GM12878 (cell line): ENCODE data around the gene ORAI3.

Source experiments
- BMI1 ChIP-seq: fragments of 450-650 bp; IDR thresholded peaks from 2 replicates; pipeline ENCODE4 v1.6.1; 2016; ENCODE audit warnings: mild to moderate bottlenecking, moderate library complexity, borderline replicate concordance
- CHD1 ChIP-seq: IDR thresholded peaks from 2 replicates; pipeline ENCODE4 v1.6.1; 2012; ENCODE audit warnings: low read depth, low read length, improper control_type of control experiment
- CHD2 ChIP-seq: IDR thresholded peaks from 2 replicates; pipeline ENCODE4 v1.6.1; 2011; ENCODE audit warnings: low read depth, low read length, improper control_type of control experiment, borderline replicate concordance
- CTCF ChIP-seq, 3 experiments: IDR thresholded peaks in 2 of 3; conservative IDR thresholded peaks in 1 of 3; 2 replicates each; pipeline ENCODE4 v1.5.1; 2011; ENCODE audit warnings: low read depth in 3 of 3, low read length in 3 of 3, mild to moderate bottlenecking in 3 of 3, control low read depth in 2 of 3, moderate library complexity in 2 of 3, inconsistent platforms in 1 of 3, mixed read lengths in 1 of 3; ENCODE audit not compliant: control insufficient read depth in 2 of 3, insufficient read depth in 1 of 3; ENCODE audit errors: extremely low read depth in 1 of 3
- HCFC1 ChIP-seq: fragments of 150-350 bp; IDR thresholded peaks from 2 replicates; pipeline ENCODE4 v1.6.1; 2014; ENCODE audit warnings: low read length
- MXI1 ChIP-seq: fragments of 150-350 bp; IDR thresholded peaks from 2 replicates; pipeline ENCODE4 v1.6.1; 2011; ENCODE audit warnings: low read depth, mild to moderate bottlenecking, inconsistent platforms, low read length, improper control_type of control experiment
- NFYB ChIP-seq: IDR thresholded peaks from 2 replicates; pipeline ENCODE4 v1.6.1; 2011; ENCODE audit warnings: low read depth, mild to moderate bottlenecking, low read length, improper control_type of control experiment, moderate library complexity; ENCODE audit not compliant: insufficient read depth
- RB1 ChIP-seq: fragments of 450-650 bp; formaldehyde crosslinking; IDR thresholded peaks from 2 replicates; pipeline ENCODE4 v1.6.1; 2017; ENCODE audit warnings: mild to moderate bottlenecking, borderline replicate concordance

- TF ChIP-seq CHD1 (no peak), HCFC1 (no peak), BMI1 (no peak), CHD2 (no peak), NFYB (no peak), CTCF (IDR thresholded peaks at IDR 0.05 in 2 of 3, conservative IDR thresholded peaks at IDR 0.05 in 1 of 3; ENCODE audit: control insufficient read depth in 2 of 3, extremely low read depth in 1 of 3, insufficient read depth in 1 of 3, low read depth in 3 of 3, low read length in 3 of 3) (no peak), MXI1 (no peak), RB1 (no peak)
Observed at GRCh38 chr16:30920891-30921290, 28.0 kb upstream of the ORAI3 start.
